ENCODE results near the gene CBARP. TPM values are rescaled to one million over a fixed set of nuclear protein-coding genes. Genes with fewer than 3 reads are reported as not detected.
A peak's percentile ranks its signal among the peaks of the same experiment; 100 is the strongest.

CBARP gene
- total and polyA plus RNA-seq, 2 of the 13 experiments (the other 11 are each of a cell fraction or from before 2014, with no cell fraction given): 1.2 to 1.4 TPM

GRCh38 chr19:1264801-1265614, 27.2 kb upstream of the CBARP start (continued):
- no peak for TF ChIP-seq THAP7 (CRISPR knock-in tag; IDR thresholded peaks at IDR 0.05)
- TF ChIP-seq HDAC1 (CRISPR knock-in tag; IDR thresholded peaks at IDR 0.05): peak; percentile 67
- 0 out of 2 replicates have a peak, but pooled peaks have one; percentile 43 for TF ChIP-seq PITX1 (CRISPR knock-in tag; IDR thresholded peaks at IDR 0.05)
- TF ChIP-seq KAT8 (CRISPR knock-in tag; IDR thresholded peaks at IDR 0.05): peak; percentile 64; the same call in 1 of the 2 replicates
- TF ChIP-seq ZMYM3 (CRISPR knock-in tag; IDR thresholded peaks at IDR 0.05): peak; percentile 65; the same call in 1 of the 2 replicates
- TF ChIP-seq THAP11 (CRISPR knock-in tag; IDR thresholded peaks at IDR 0.05): peak; percentile 69
- TF ChIP-seq ZGPAT (CRISPR knock-in tag; IDR thresholded peaks at IDR 0.05): peak; percentile 32; the same call in 1 of the 2 replicates
- no peak for TF ChIP-seq ZFP62 (CRISPR knock-in tag; IDR thresholded peaks at IDR 0.05)
- peak; percentile 83 for TF ChIP-seq SALL1 (CRISPR knock-in tag; IDR thresholded peaks at IDR 0.05)
- no peak for TF ChIP-seq ZFP82 (CRISPR knock-in tag; IDR thresholded peaks at IDR 0.05; ENCODE audit: borderline replicate concordance)
- TF ChIP-seq ZNF768 (CRISPR knock-in tag; IDR thresholded peaks at IDR 0.05): peak; percentile 55
- peak; percentile 19; the same call in 1 of the 2 replicates for TF ChIP-seq MNT (IDR thresholded peaks at IDR 0.05)
- peak; percentile 71 for TF ChIP-seq IKZF5 (CRISPR knock-in tag; IDR thresholded peaks at IDR 0.05)
- TF ChIP-seq ZNF30 (CRISPR knock-in tag; IDR thresholded peaks at IDR 0.05): no peak
- peak; percentile 76; the same call in 1 of the 2 replicates for TF ChIP-seq KLF13 (CRISPR knock-in tag; IDR thresholded peaks at IDR 0.05)
- TF ChIP-seq PBX2 (CRISPR knock-in tag; IDR thresholded peaks at IDR 0.05): no peak
- TF ChIP-seq GLI4 (CRISPR knock-in tag; IDR thresholded peaks at IDR 0.05; ENCODE audit: borderline replicate concordance): no peak
- TF ChIP-seq ZBTB7A (CRISPR knock-in tag; IDR thresholded peaks at IDR 0.05): peak; percentile 98
- no peak for TF ChIP-seq PRPF4 (IDR thresholded peaks at IDR 0.05; ENCODE audit: low read depth, low read length, poor library complexity, severe bottlenecking)
- TF ChIP-seq SOX5 (CRISPR knock-in tag; IDR thresholded peaks at IDR 0.05; ENCODE audit: borderline replicate concordance): peak; percentile 52
- no peak for TF ChIP-seq ZNF790 (CRISPR knock-in tag; IDR thresholded peaks at IDR 0.05; ENCODE audit: borderline replicate concordance)
